ENCODE results near the gene CDK14.

CDK14 gene

GRCh38 chr7:91082038-91082437 lies 485.9 kb downstream of the CDK14 start:
- DNase-seq: no peak

- no peak for DNase-seq
These were observed 486.9 kb downstream of the CDK14 start for GRCh38 chr7:91082852-91083495.

- DNase-seq: no peak
These were observed 487.9 kb downstream of the CDK14 start for GRCh38 chr7:91083855-91084644.

- no peak for DNase-seq
These were observed 489.1 kb downstream of the CDK14 start for GRCh38 chr7:91085175-91085574.

- DNase-seq: no peak
These were observed 490.1 kb downstream of the CDK14 start for GRCh38 chr7:91086200-91086599.

- DNase-seq: no peak
These were observed 492.0 kb downstream of the CDK14 start for GRCh38 chr7:91088156-91088555.

- DNase-seq: no peak
These were observed 492.6 kb downstream of the CDK14 start for GRCh38 chr7:91088691-91089090.

GRCh38 chr7:91089382-91089963 lies 493.4 kb downstream of the CDK14 start:
- no peak for DNase-seq

GRCh38 chr7:91090684-91091083 lies 494.6 kb downstream of the CDK14 start:
- no peak for DNase-seq

GRCh38 chr7:91091631-91092030 lies 495.5 kb downstream of the CDK14 start:
- DNase-seq: no peak

GRCh38 chr7:91093181-91093580 lies 497.1 kb downstream of the CDK14 start:
- no peak for DNase-seq

GRCh38 chr7:91098566-91098965 lies 502.4 kb downstream of the CDK14 start:
- DNase-seq: no peak

- no peak for DNase-seq
These were observed 507.2 kb downstream of the CDK14 start for GRCh38 chr7:91103363-91103762.

- no peak for DNase-seq
These were observed 511.3 kb downstream of the CDK14 start for GRCh38 chr7:91107460-91107859.

- DNase-seq: no peak
These were observed 513.1 kb downstream of the CDK14 start for GRCh38 chr7:91109200-91109599.

GRCh38 chr7:91112902-91113341 lies 516.8 kb downstream of the CDK14 start:
- no peak for DNase-seq

- DNase-seq: no peak
These were observed 518.1 kb downstream of the CDK14 start for GRCh38 chr7:91114232-91114631.

- DNase-seq: no peak
These were observed 530.6 kb downstream of the CDK14 start for GRCh38 chr7:91126762-91127161.

- no peak for DNase-seq
These were observed 531.2 kb downstream of the CDK14 start for GRCh38 chr7:91127325-91127724.

GRCh38 chr7:91127959-91128358 lies 531.8 kb downstream of the CDK14 start:
- DNase-seq: no peak

- no peak for DNase-seq
These were observed 532.7 kb downstream of the CDK14 start for GRCh38 chr7:91128683-91129348.

GRCh38 chr7:91135300-91135699 lies 539.2 kb downstream of the CDK14 start:
- DNase-seq: no peak

- DNase-seq: no peak
These were observed 539.7 kb downstream of the CDK14 start for GRCh38 chr7:91135703-91136430.
